SK-N-SH (cell line): Measurements from ENCODE around the gene DMKN.

ENCODE experiments used
- CTCF ChIP-seq: fragments of 200-600 bp; sonication (generic); IDR thresholded peaks from 2 replicates; pipeline ENCODE4 v1.6.1; 2017; ENCODE audit warnings: antibody characterized with exemption, mild to moderate bottlenecking, moderate library complexity
- EP300 ChIP-seq, 2 experiments: IDR thresholded peaks; 2 replicates each; pipeline versions ENCODE4 v1.4.0 to v1.6.1; 2012; ENCODE audit warnings: borderline replicate concordance in 1 of 2, low read depth in 1 of 2, low read length in 1 of 2

- TF ChIP-seq CTCF (no peak), EP300 (IDR thresholded peaks at IDR 0.05; ENCODE audit: borderline replicate concordance in 1 of 2, low read depth in 1 of 2, low read length in 1 of 2) (no peak)
Observed at GRCh38 chr19:35487656-35488182, 25.7 kb downstream of the DMKN start.
